ENCODE results near the gene MLH1. TPM values are rescaled to one million over a fixed set of nuclear protein-coding genes. Genes with fewer than 3 reads are reported as not detected.

Gene MLH1
- total RNA-seq, 1 experiment from 2014 or later = 47.2 TPM

- POLR2A ChIA-PET = no interaction called here
- peaks cover 37% of the 10 kb centered on the region for H3K4me1 Mint-ChIP-seq
- ATAC-seq (no peak), DNase-seq (ENCODE audit: low spot score) (no peak)
- H3K4me3 Mint-ChIP-seq = no peak overlapping the region
- no peaks in the 10 kb centered on the region for H3K9me3 Mint-ChIP-seq
- H3K36me3 Mint-ChIP-seq = peaks cover 19% of the 10 kb centered on the region
- CTCF ChIA-PET = interaction anchor here (5.5 kb wide), 1 partner anchor 32 kb away, joined by 63 read pairs; no protein-coding TSS in a partner anchor
- H3K27me3 Mint-ChIP-seq (ENCODE audit: low read depth) = no peaks in the 10 kb centered on the region
- TF ChIP-seq MYBL2 (CRISPR knock-in tag; IDR thresholded peaks at IDR 0.05) = no peak
- no peak for TF ChIP-seq FOXK1 (CRISPR knock-in tag; IDR thresholded peaks at IDR 0.05)
- no peak overlapping the region for H3K27ac Mint-ChIP-seq
These were observed 2.2 kb upstream of the MLH1 start for GRCh38 chr3:36991147-36991546.

GRCh38 chr3:36991923-36992805 lies 1.2 kb upstream of the MLH1 start:
- Mint-ChIP-seq H3K9me3 (no peaks in the 10 kb centered on the region), H3K4me1 (peaks cover 37% of the 10 kb centered on the region), H3K36me3 (peaks cover 24% of the 10 kb centered on the region), H3K4me3 (no peak overlapping the region), H3K27ac (no peak overlapping the region), H3K27me3 (ENCODE audit: low read depth) (no peaks in the 10 kb centered on the region)
- CTCF ChIA-PET = interaction anchor here (1.0 to 5.5 kb wide), 9 partner anchors 13 to 229 kb away, joined by 3 to 63 read pairs (median 6); no protein-coding TSS in a partner anchor
- TF ChIP-seq ZNF317 (CRISPR knock-in tag; IDR thresholded peaks at IDR 0.05; ENCODE audit: borderline replicate concordance, low read depth) (no peak), ATF6 (CRISPR knock-in tag; IDR thresholded peaks at IDR 0.05) (no peak), SMAD4 (CRISPR knock-in tag; IDR thresholded peaks at IDR 0.05) (no peak), ZBTB43 (CRISPR knock-in tag; IDR thresholded peaks at IDR 0.05) (no peak), TEAD1 (CRISPR knock-in tag; IDR thresholded peaks at IDR 0.05) (no peak)
- ATAC-seq (no peak), DNase-seq (ENCODE audit: low spot score) (no peak)
- POLR2A ChIA-PET = interaction anchor here (1.2 to 2.0 kb wide), 6 partner anchors 18 to 87 kb away, joined by 3 to 11 read pairs (median 6); partner anchors contain the start of gene TRANK1

- peak; percentile 94 for ATAC-seq
- Mint-ChIP-seq H3K27ac (no peak within 1 kb of the TSS), H3K27me3 (ENCODE audit: low read depth) (no peaks in the 10 kb centered on the region), H3K4me1 (peaks cover 36% of the 10 kb centered on the region), H3K36me3 (peaks cover 27% of the 10 kb centered on the region), H3K9me3 (no peaks in the 10 kb centered on the region), H3K4me3 (no peak within 1 kb of the TSS)
- ChIA-PET POLR2A (interaction anchor here (0.7 to 2.0 kb wide), 9 partner anchors 19 to 256 kb away, joined by 3 to 11 read pairs (median 4); partner anchors contain the start of gene TRANK1), CTCF (interaction anchor here (0.7 to 5.5 kb wide), 12 partner anchors 13 to 230 kb away, joined by 3 to 63 read pairs (median 4); no protein-coding TSS in a partner anchor)
- DNase-seq (ENCODE audit: low spot score) = peak; percentile 79
- TF ChIP-seq HMGA2 (CRISPR knock-in tag; IDR thresholded peaks at IDR 0.05) (no peak), ZNF232 (CRISPR knock-in tag; IDR thresholded peaks at IDR 0.05) (0 out of 2 replicates have a peak, but pooled peaks have one; percentile 51), TEAD1 (CRISPR knock-in tag; IDR thresholded peaks at IDR 0.05) (peak; percentile 69; the same call in 1 of the 2 replicates), CBFB (CRISPR knock-in tag; IDR thresholded peaks at IDR 0.05; ENCODE audit: low read depth) (no peak), CDX4 (CRISPR knock-in tag; IDR thresholded peaks at IDR 0.05; ENCODE audit: borderline replicate concordance) (no peak), ATF2 (CRISPR knock-in tag; IDR thresholded peaks at IDR 0.05; ENCODE audit: borderline replicate concordance, low read depth) (no peak), PREB (CRISPR knock-in tag; IDR thresholded peaks at IDR 0.05; ENCODE audit: borderline replicate concordance) (peak; percentile 80; the same call in 1 of the 2 replicates), ATF6 (CRISPR knock-in tag; IDR thresholded peaks at IDR 0.05) (no peak), AFF4 (CRISPR knock-in tag; IDR thresholded peaks at IDR 0.05; ENCODE audit: borderline replicate concordance) (no peak)
These were observed 452 bp upstream of the MLH1 start, which contains the start of gene EPM2AIP1 for GRCh38 chr3:36992806-36993325. TSS of gene EPM2AIP1 (minus strand) at chr3:36993131. CDS start at chr3:36993077, 54 bp downstream.

Measured in WTC11 (cell line).